NCI-H345 (cell line): ENCODE measurements around the gene ATP6AP1.
A peak's percentile ranks its signal among the peaks of the same experiment; 100 is the strongest.

Source experiments
- DNase-seq: peaks from one replicate; lab custom pipeline; 2025; lab: John Stamatoyannopoulos, UW

Gene ATP6AP1

GRCh38 chrX:154430479-154430878, 2.0 kb downstream of the ATP6AP1 start:
- DNase-seq, result no peak

GRCh38 chrX:154430916-154431315, 2.4 kb downstream of the ATP6AP1 start:
- DNase-seq, result no peak

GRCh38 chrX:154431341-154431740, 2.9 kb downstream of the ATP6AP1 start:
- no peak for DNase-seq

DNA sequence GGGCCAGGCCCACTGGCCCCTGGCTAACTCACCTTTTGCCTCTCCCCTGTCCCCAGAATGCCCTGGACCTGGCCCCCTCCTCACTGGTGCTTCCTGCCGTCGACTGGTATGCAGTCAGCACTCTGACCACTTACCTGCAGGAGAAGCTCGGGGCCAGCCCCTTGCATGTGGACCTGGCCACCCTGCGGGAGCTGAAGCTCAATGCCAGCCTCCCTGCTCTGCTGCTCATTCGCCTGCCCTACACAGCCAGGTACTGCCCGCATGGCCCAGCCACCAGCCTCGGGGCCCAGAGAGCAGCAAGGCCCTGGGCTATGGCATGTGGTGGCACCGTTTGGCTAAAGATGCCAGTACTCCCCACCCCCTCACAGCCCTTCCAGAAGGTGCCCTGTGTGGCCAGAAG, 3.7 kb downstream of the ATP6AP1 start:
- DNase-seq, result no peak

DNA sequence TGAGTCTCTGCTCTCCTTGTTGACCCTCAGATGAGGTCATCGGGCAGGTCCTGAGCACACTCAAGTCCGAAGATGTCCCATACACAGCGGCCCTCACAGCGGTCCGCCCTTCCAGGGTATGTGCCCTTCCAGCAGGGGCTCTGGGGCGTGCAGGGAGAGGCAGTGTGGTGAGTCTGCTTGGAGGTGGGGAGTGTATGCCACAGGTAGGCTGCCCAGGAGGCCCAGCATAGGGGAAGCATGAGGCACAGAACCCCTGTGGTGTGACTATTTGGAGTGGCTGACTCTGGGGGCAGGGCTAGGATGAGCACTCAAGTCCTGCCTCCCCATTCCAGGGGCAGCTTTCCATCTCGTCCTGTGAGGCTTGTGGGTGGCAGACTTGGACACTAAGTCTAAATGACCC, 5.1 kb downstream of the ATP6AP1 start:
- no peak for DNase-seq

- DNase-seq, result no peak
Measured at GRCh38 chrX:154434394-154435168, 6.1 kb downstream of the ATP6AP1 start.

- no peak for DNase-seq
Measured at GRCh38 chrX:154435171-154435733, 6.8 kb downstream of the ATP6AP1 start.

GRCh38 chrX:154436374-154436982, 8.0 kb downstream of the ATP6AP1 start:
- DNase-seq, result peak; percentile 39

DNA sequence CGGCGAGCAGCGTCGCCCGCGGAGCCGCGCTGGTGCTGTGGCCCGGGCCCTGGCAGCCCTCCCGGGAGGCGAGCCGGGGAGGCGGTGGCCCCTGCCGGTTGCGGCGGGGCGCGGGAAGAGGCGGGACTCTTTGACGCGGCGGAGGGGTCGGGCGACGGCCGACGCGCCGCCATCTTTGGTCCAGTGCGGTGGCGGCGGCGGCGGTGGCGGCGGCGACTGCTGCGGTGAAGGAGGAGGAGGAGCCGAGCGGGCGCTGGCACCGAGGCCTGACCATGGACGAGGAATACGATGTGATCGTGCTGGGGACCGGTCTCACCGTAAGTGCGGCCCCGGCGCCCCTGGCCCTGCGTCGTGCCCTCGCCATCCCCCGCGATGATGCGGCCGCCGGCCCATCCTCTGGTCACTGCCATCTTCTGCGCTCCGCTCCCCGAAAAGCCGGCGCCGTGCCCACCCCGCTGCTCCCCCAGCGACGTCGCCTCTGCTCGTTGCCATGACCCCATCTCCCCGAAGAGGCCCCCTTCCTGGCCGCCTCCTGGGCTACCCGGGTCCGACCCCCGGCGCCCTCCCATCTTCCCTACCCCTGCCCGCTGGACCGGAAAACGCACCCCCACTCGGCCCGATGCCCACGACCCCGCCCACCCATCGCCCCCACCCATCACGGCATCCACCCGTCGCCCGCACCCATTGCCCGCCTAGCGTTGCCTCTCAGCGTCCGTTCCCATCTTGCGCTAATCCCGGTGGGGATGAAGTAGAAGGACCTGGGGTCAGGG, 8.7 kb downstream of the ATP6AP1 start, which contains the start of gene GDI1:
GDI1 (plus strand) TSS at position 172 of the 770 bp plus-strand sequence; CDS start at position 273, 101 bp downstream.
- peak; percentile 68 for DNase-seq

DNA sequence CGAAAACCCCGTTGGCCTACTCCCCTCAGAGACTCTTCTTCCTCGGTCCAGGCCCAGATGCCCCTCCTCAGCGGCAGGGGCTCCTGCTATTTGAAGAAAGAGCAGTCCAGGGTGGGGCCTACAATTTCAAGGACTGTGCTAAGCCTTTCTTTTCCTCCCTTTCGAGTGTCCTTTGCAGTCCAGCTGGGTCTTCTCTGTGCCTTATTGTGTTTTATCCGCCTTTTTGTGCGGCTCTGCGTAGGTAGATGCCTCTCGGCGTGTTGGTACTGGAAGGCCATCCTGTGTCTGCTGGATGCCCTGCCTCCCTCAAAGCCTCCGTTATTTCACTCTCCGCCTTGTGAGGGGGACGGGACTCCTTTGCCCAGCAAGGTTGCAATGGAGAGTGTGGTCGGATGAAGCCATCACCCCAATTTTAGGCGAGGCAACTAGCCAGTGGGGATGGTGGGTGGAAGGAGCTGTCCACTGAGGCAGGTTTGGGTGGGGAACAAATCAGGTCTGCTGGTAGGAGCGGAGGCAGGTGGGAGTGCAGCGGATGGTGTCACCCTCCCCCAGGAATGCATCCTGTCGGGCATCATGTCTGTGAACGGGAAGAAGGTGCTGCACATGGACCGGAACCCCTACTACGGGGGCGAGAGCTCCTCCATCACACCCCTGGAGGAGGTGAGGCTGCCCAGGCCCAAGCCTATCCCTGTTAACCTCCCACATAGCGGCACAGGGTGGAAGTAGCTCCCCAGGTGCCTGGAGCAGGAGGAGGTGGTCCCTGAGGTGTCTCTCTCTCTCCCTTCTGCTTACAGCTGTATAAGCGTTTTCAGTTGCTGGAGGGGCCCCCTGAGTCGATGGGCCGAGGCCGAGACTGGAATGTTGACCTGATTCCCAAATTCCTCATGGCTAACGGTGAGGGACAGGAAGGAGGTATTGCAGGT, 9.8 kb downstream of the ATP6AP1 start:
- no peak for DNase-seq

- no peak for DNase-seq
Measured at GRCh38 chrX:154439841-154440240, 11.4 kb downstream of the ATP6AP1 start.

DNA sequence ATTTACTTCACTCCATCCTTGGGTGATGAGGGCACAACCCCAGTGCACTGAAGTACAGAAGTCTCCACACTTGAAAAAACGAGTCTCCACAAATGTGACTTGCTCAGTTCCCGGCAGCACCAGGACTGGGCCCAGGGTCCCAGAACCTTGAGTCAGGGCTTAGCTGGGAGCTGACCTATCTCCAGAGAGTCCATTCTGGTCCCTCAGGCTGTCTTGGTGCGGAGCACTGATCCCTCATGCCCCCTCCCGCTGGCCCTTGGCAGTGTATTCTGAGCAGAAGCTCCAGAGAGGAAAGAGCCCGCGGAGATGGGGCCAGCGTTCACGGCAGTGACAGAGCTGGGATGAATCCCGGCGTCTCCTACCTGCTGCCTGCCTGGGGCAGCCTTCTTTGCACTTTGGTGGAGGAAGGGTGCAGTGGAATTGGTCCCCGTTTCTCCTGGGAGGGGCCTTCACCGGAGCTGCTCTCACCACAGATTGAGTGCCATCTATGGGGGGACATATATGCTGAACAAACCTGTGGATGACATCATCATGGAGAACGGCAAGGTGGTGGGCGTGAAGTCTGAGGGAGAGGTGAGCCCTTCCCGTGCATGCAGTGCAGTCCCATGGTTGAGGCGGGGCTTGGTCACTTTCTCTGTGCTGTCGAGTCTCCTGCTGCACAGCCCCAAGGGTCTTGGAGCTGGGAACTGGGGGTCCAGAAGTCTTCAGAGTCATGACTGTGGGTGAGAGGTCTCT, 12.3 kb downstream of the ATP6AP1 start:
- no peak for DNase-seq

DNA sequence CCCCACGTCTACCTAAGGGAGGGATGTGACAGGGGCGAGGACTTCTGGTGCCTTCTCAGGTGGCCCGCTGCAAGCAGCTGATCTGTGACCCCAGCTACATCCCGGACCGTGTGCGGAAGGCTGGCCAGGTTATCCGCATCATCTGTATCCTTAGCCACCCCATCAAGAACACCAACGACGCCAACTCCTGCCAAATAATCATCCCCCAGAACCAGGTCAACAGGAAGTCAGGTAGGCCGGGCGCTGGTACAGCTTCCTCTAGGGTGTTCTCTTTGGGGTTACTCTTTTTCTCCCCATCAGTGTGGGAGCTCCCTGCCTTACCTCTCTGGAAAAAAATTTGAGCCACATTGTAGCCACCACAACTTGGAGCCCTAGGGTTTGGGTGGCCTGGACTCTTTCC, 13.1 kb downstream of the ATP6AP1 start:
- DNase-seq, result no peak

- no peak for DNase-seq
Measured at GRCh38 chrX:154441984-154442707, 13.7 kb downstream of the ATP6AP1 start.

DNA sequence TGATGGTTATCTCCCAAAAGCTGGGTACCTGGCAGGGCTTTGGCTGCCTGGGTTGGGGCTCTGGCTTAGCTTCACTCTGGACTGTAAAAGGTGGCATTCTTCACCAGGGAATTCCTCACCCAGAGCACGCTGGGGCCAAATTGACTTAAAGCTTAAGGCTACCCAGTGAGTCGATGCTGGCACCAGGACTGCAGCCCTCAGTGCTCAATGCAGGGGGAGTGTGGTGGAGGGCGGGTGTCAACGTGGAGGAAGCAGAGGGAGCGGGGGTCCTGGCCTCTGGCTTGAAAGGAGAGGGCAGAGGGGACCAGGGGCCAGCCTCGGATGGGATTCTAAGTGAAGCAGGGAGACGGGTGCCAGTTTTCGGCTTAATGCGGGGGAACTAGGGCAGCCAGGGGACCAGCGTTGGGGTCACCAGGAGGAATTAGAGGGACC, 15.0 kb downstream of the ATP6AP1 start:
- no peak for DNase-seq

DNA sequence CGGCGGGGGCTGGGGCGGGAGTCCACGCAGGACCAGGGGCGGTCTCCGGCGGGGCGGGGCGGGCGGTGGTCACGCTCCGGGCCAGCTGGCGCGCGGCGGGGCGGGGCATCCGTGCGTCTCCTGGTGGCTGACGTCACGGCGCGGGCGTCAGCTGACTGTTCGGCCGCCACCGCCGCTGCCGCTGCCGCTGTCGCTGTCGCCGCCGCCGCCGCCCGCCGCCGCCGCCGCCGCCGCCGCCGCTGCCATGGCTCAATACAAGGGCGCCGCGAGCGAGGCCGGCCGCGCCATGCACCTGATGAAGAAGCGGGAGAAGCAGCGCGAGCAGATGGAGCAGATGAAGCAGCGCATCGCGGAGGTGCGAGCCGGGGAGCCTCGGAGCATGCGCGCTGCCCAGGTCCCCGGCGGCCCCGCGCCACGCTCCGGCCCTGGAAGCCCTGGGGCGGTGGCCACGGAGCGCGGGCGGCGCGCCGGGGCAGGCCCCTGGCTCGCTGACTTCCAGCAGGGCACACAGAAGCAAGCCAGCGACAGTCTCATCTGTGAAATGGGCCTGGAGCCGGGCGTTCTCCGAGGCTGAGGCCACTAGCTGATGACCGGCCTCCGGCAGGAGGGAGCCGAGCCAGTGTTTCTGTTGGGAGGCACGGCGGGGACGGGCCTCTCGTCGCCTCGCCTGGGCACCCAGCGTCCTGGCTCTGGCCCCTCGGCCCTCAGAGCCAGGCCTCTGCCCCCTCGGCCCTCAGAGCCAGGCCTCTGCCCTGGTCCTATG, 15.7 kb downstream of the ATP6AP1 start, which contains the start of gene FAM50A:
FAM50A (plus strand) TSS at position 150 of the 763 bp plus-strand sequence; CDS start at position 245, 95 bp downstream.
- peak; percentile 73 for DNase-seq

GRCh38 chrX:154444755-154445246, 16.3 kb downstream of the ATP6AP1 start:
- DNase-seq, result no peak

- DNase-seq, result no peak
Measured at GRCh38 chrX:154445776-154446175, 17.3 kb downstream of the ATP6AP1 start.

- DNase-seq, result no peak
Measured at GRCh38 chrX:154446430-154446829, 18.0 kb downstream of the ATP6AP1 start.
